PC-3 (cell line): ENCODE measurements around the gene ZMYM2.

Experiments used
- EZH2 ChIP-seq: fragments of 300-600 bp; sonication (generic); IDR thresholded peaks from one replicate; pipeline ENCODE4 v1.6.1; 2017; ENCODE audit warnings: antibody characterized with exemption, mild to moderate bottlenecking, low read length; ENCODE audit not compliant: unreplicated experiment
- EZH2phosphoT487 ChIP-seq: fragments of 300-600 bp; sonication (generic); IDR thresholded peaks from 2 replicates; pipeline ENCODE4 v1.6.1; 2018; ENCODE audit warnings: mild to moderate bottlenecking, antibody characterized with exemption, low read length, borderline replicate concordance
- TF ChIP-seq, protein P1 (sequence below): fragments of 300-600 bp; sonication (generic); conservative IDR thresholded peaks from 2 replicates; pipeline ENCODE4 v1.5.1; 2017; ENCODE audit warnings: antibody characterized with exemption, low read depth, mild to moderate bottlenecking, low read length

DNA sequence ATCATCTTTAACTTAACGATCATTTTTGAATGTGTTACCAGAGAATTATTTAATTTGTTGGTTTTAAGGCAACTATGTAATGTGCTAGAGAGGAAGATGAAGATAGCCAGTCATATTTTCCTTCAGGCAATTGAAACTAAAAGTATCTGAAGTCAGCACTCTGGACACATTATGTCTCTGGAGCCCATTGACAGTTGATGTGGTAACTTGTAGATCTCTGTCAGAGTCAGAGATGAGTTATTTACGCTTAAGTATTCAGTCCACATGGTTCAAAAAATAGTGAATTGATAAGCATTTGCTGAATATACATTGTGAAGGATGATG is 2.1 kb downstream of the ZMYM2 start:
- TF ChIP-seq, protein P1, sequence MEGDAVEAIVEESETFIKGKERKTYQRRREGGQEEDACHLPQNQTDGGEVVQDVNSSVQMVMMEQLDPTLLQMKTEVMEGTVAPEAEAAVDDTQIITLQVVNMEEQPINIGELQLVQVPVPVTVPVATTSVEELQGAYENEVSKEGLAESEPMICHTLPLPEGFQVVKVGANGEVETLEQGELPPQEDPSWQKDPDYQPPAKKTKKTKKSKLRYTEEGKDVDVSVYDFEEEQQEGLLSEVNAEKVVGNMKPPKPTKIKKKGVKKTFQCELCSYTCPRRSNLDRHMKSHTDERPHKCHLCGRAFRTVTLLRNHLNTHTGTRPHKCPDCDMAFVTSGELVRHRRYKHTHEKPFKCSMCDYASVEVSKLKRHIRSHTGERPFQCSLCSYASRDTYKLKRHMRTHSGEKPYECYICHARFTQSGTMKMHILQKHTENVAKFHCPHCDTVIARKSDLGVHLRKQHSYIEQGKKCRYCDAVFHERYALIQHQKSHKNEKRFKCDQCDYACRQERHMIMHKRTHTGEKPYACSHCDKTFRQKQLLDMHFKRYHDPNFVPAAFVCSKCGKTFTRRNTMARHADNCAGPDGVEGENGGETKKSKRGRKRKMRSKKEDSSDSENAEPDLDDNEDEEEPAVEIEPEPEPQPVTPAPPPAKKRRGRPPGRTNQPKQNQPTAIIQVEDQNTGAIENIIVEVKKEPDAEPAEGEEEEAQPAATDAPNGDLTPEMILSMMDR: no peak
- TF ChIP-seq EZH2 (no peak), EZH2phosphoT487 (no peak)
